ENCODE results near the gene PCAT6. TPM values are rescaled to one million over a fixed set of nuclear protein-coding genes. Genes with fewer than 3 reads are reported as not detected.

Gene PCAT6
- total and polyA plus RNA-seq, 2 of the 8 experiments (the other 6 are each of a cell fraction or from before 2014, with no cell fraction given) = 4.6 to 14.7 TPM

- Histone ChIP-seq H2BK12ac (ENCODE audit: low read depth, low read length) (peak overlapping the region; percentile 94), H3K4me1 (replicated peaks in 1 of 4; ENCODE audit: control insufficient read depth in 3 of 4, insufficient read depth in 4 of 4, low read length in 3 of 4) (peaks cover 12 to 22% (median 16%) of the 10 kb centered on the region in 4 experiments), H4K5ac (ENCODE audit: insufficient read length, low read depth, low read length) (no peak overlapping the region), H4K8ac (ENCODE audit: extremely low read depth, insufficient read depth, low read length) (peak overlapping the region; percentile 83; the same call in 1 of the 2 replicates), H2BK15ac (ENCODE audit: low read length) (peak overlapping the region; percentile 5; the same call in 1 of the 2 replicates), H3K18ac (ENCODE audit: extremely low read depth, low read length) (peak overlapping the region; percentile 81), H3K36me3 (ENCODE audit: control insufficient read depth in 2 of 4, insufficient read depth in 4 of 4, low read length in 3 of 4) (no peaks in the 10 kb centered on the region), H3K14ac (ENCODE audit: insufficient read length) (no peak overlapping the region), H2BK5ac (ENCODE audit: low read depth, low read length) (peak overlapping the region; percentile 82; the same call in 1 of the 2 replicates), H4K20me1 (replicated peaks in 1 of 2; ENCODE audit: control insufficient read depth in 1 of 2, insufficient read depth in 2 of 2, low read length in 2 of 2) (no peaks in the 10 kb centered on the region), H3K23me2 (ENCODE audit: low read depth, low read length) (peaks cover 14% of the 10 kb centered on the region), H3K27me3 (replicated peaks in 1 of 4; ENCODE audit: control insufficient read depth in 3 of 4, extremely low read depth in 1 of 4, insufficient read depth in 3 of 4, low read length in 3 of 4) (peaks cover 0 to 5% (median 2%) of the 10 kb centered on the region in 4 experiments; a peak in 2 of 7 replicates), H2BK20ac (ENCODE audit: low read length) (peak overlapping the region; percentile 61; the same call in 1 of the 2 replicates), H3K23ac (ENCODE audit: insufficient read length) (no peak overlapping the region), H2AK5ac (ENCODE audit: low read depth, low read length) (peak overlapping the region; percentile 82), H3K9me3 (ENCODE audit: insufficient read depth in 2 of 2, low read depth in 1 of 2, low read length in 1 of 2) (no peaks in the 10 kb centered on the region), H3K79me2 (ENCODE audit: control insufficient read depth in 1 of 2, insufficient read depth in 2 of 2, low read length in 2 of 2) (peaks cover under 1 to 18% of the 10 kb centered on the region in 2 experiments; a peak in 2 of 4 replicates), H3K4me2 (ENCODE audit: insufficient read depth in 1 of 2, low read depth in 2 of 2, low read length in 2 of 2) (peak overlapping the region; percentile 97 to 99), H3K79me1 (ENCODE audit: low read depth, low read length) (no peaks in the 10 kb centered on the region), H4K91ac (replicated peaks; ENCODE audit: insufficient read length, low read length) (peak overlapping the region; percentile 31), H3K4me3 (ENCODE audit: extremely low read depth in 1 of 4, insufficient read depth in 2 of 4, low read depth in 3 of 4, low read length in 4 of 4) (peak overlapping the region; percentile 74 to 93 (median 84); a peak in 6 of 8 replicates), H3K4ac (replicated peaks; ENCODE audit: insufficient read length, low read depth, low read length) (peak overlapping the region; percentile 85), H3K9ac (replicated peaks in 1 of 4; ENCODE audit: extremely low read depth in 1 of 4, low read depth in 3 of 4, low read length in 3 of 4) (peak overlapping the region in 2 of 4 experiments; percentile 1 to 20; a peak in 2 of 7 replicates), H2AFZ (ENCODE audit: low read length) (no peak overlapping the region), H2BK120ac (replicated peaks; ENCODE audit: low read depth, low read length) (peak overlapping the region; percentile 31), H3K56ac (replicated peaks; ENCODE audit: insufficient read length, low read depth, low read length) (no peak overlapping the region), H3K27ac (ENCODE audit: low read depth, low read length) (no peak overlapping the region)
- ChIA-PET POLR2A (ENCODE audit: partially characterized antibody) (interaction anchor here (0.6 to 8.4 kb wide), 13 partner anchors 10 to 574 kb away, joined by 3 to 81 read pairs (median 4); no protein-coding TSS in a partner anchor), CTCF (ENCODE audit: partially characterized antibody) (interaction anchor here (1.0 to 4.9 kb wide), 5 partner anchors 16 to 193 kb away, joined by 3 to 41 read pairs (median 4); no protein-coding TSS in a partner anchor)
- DNase-seq (ENCODE audit: low read depth in 1 of 2, low spot score in 2 of 2) = peak in 1 of 2 experiments; percentile 55
- no peak for FAIRE-seq
- WGBS, 2 experiments (ENCODE audit: extremely low coverage in 1 of 2, insufficient coverage in 1 of 2, insufficient read length in 1 of 2, insufficient replicate concordance in 2 of 2, low coverage in 1 of 2, low lambda C conversion rate in 2 of 2, missing lambda C conversion rate in 1 of 2) = 50% methylated on average over 9 of the region's 9 CpGs; no CpG with 5 or more reads in 1 of the 2 experiments
- TF ChIP-seq BCL11A (IDR thresholded peaks at IDR 0.05; ENCODE audit: low read depth in 2 of 2, low read length in 2 of 2) (no peak), SIN3A (conservative IDR thresholded peaks at IDR 0.05 in 1 of 2, IDR thresholded peaks at IDR 0.05 in 1 of 2; ENCODE audit: low read depth in 1 of 2, low read length in 2 of 2) (0 out of 4 replicates have a peak, but pooled peaks of 1 of the 2 experiments have one; percentile 50), SP2 (IDR thresholded peaks at IDR 0.05; ENCODE audit: low read length) (no peak), POU5F1 (IDR thresholded peaks at IDR 0.05; ENCODE audit: low read depth, low read length) (no peak), ZNF274 (IDR thresholded peaks at IDR 0.05; ENCODE audit: borderline replicate concordance, extremely low read depth, low read length) (no peak), NRF1 (IDR thresholded peaks at IDR 0.05; ENCODE audit: low read depth, low read length) (no peak), RBBP5 (IDR thresholded peaks at IDR 0.05; ENCODE audit: borderline replicate concordance, low read depth, low read length) (no peak), FOSL1 (IDR thresholded peaks at IDR 0.05; ENCODE audit: insufficient read depth, low read depth, low read length) (no peak), CTBP2 (IDR thresholded peaks at IDR 0.05; ENCODE audit: borderline replicate concordance, insufficient read depth, insufficient read length, low read length) (no peak), EP300 (IDR thresholded peaks at IDR 0.05; ENCODE audit: borderline replicate concordance in 1 of 2, low read depth in 2 of 2, low read length in 2 of 2) (no peak)
Observed at GRCh38 chr1:202812176-202813026, 1.6 kb downstream of the PCAT6 start.
